ENCODE results near the gene TLK1.

The TLK1 gene

GRCh38 chr2:171036532-171036931 lies 124.2 kb downstream of the TLK1 start:
- H3K4me1 ChIP-seq, result no peaks in the 10 kb centered on the region
- no peaks in the 10 kb centered on the region for H3K36me3 ChIP-seq
- H3K27me3 ChIP-seq, result no peaks in the 10 kb centered on the region
- TF ChIP-seq CTCF (IDR thresholded peaks at IDR 0.05; ENCODE audit: low read depth, low read length), result no peak
- H3K9me3 ChIP-seq, result no peaks in the 10 kb centered on the region
- no peak overlapping the region for H3K4me3 ChIP-seq (ENCODE audit: low read depth, low read length)
- no peak for DNase-seq

GRCh38 chr2:171034315-171034714 lies 126.4 kb downstream of the TLK1 start:
- Histone ChIP-seq H3K36me3 (no peaks in the 10 kb centered on the region), H3K9me3 (no peaks in the 10 kb centered on the region), H3K4me1 (no peaks in the 10 kb centered on the region), H3K27me3 (no peaks in the 10 kb centered on the region), H3K4me3 (ENCODE audit: low read depth, low read length) (no peak overlapping the region)
- no peak for DNase-seq
- TF ChIP-seq CTCF (IDR thresholded peaks at IDR 0.05; ENCODE audit: low read depth, low read length), result no peak

GRCh38 chr2:171025214-171025613 lies 135.5 kb downstream of the TLK1 start:
- TF ChIP-seq CTCF (IDR thresholded peaks at IDR 0.05; ENCODE audit: low read depth, low read length), result no peak
- Histone ChIP-seq H3K4me1 (no peaks in the 10 kb centered on the region), H3K9me3 (no peaks in the 10 kb centered on the region), H3K36me3 (no peaks in the 10 kb centered on the region), H3K27me3 (no peaks in the 10 kb centered on the region), H3K4me3 (ENCODE audit: low read depth, low read length) (no peak overlapping the region)
- no peak for DNase-seq

GRCh38 chr2:171018522-171018921 lies 142.2 kb downstream of the TLK1 start:
- no peaks in the 10 kb centered on the region for H3K4me1 ChIP-seq
- H3K27me3 ChIP-seq, result no peaks in the 10 kb centered on the region
- DNase-seq, result no peak
- H3K4me3 ChIP-seq (ENCODE audit: low read depth, low read length), result no peak overlapping the region
- no peak for TF ChIP-seq CTCF (IDR thresholded peaks at IDR 0.05; ENCODE audit: low read depth, low read length)
- no peaks in the 10 kb centered on the region for H3K9me3 ChIP-seq
- no peaks in the 10 kb centered on the region for H3K36me3 ChIP-seq

GRCh38 chr2:171016125-171016524 lies 144.6 kb downstream of the TLK1 start:
- no peak for DNase-seq
- Histone ChIP-seq H3K9me3 (no peaks in the 10 kb centered on the region), H3K36me3 (no peaks in the 10 kb centered on the region), H3K4me3 (ENCODE audit: low read depth, low read length) (no peak overlapping the region), H3K4me1 (no peaks in the 10 kb centered on the region), H3K27me3 (no peaks in the 10 kb centered on the region)
- TF ChIP-seq CTCF (IDR thresholded peaks at IDR 0.05; ENCODE audit: low read depth, low read length), result no peak

- no peak for TF ChIP-seq CTCF (IDR thresholded peaks at IDR 0.05; ENCODE audit: low read depth, low read length)
- no peaks in the 10 kb centered on the region for H3K27me3 ChIP-seq
- no peak for DNase-seq
- no peaks in the 10 kb centered on the region for H3K36me3 ChIP-seq
- no peak overlapping the region for H3K4me3 ChIP-seq (ENCODE audit: low read depth, low read length)
- H3K9me3 ChIP-seq, result no peaks in the 10 kb centered on the region
- no peaks in the 10 kb centered on the region for H3K4me1 ChIP-seq
Observed at GRCh38 chr2:171013851-171014250, 146.8 kb downstream of the TLK1 start.

All from BE2C (cell line).